Stomach (tissue), 9 donors: ENCODE measurements around the gene MAP3K14. TPM values are rescaled to one million over a fixed set of nuclear protein-coding genes. Genes with fewer than 3 reads are reported as not detected.

Experiments
- DNase-seq, 2 donors: peaks; one replicate each; pipeline versions ENCODE4 v3.0.0 to v3.0.0-alpha.2; 2013 to 2019
- H3K27ac ChIP-seq, 5 donors: fragments of 200-600 bp in 4 of 5; sonication (generic) in 4 of 5; one replicate each; pipeline ENCODE4 v1.5.1; 2013 to 2019; ENCODE audit warnings: mild to moderate bottlenecking in 1 of 5, moderate library complexity in 1 of 5
- H3K27me3 ChIP-seq, 3 donors: fragments of 200-600 bp; sonication (generic); one replicate each; pipeline ENCODE4 v1.5.1; 2017 to 2019; ENCODE audit warnings: mixed run types in 1 of 3
- H3K36me3 ChIP-seq, 4 donors: fragments of 200-600 bp; sonication (generic); 1 replicate in 3 of 4; 2 replicates in 1 of 4; pipeline ENCODE4 v1.5.1; 2016 to 2019
- H3K4me1 ChIP-seq, 4 donors: fragments of 200-600 bp; sonication (generic); one replicate each; pipeline ENCODE4 v1.5.1; 2016 to 2019
- H3K4me3 ChIP-seq, 4 donors: fragments of 200-600 bp; sonication (generic) in 3 of 4; one replicate each; pipeline ENCODE4 v1.5.1; 2016 to 2019; ENCODE audit warnings: mild to moderate bottlenecking in 1 of 4
- H3K9me3 ChIP-seq, 4 donors: fragments of 200-600 bp; sonication (generic); one replicate each; pipeline ENCODE4 v1.5.1; 2016 to 2019
- CTCF ChIP-seq, 7 experiments: fragments of 450-650 bp in 4 of 7; fragments of 200-600 bp in 3 of 7; sonication (generic) in 3 of 7; IDR thresholded peaks; one replicate each; pipeline ENCODE4 v1.5.1; 2016 to 2019; ENCODE audit warnings: antibody characterized with exemption in 7 of 7, control low read depth in 2 of 7, mild to moderate bottlenecking in 1 of 7
- EP300 ChIP-seq: sonication (generic); formaldehyde crosslinking; IDR thresholded peaks from one replicate; pipeline ENCODE4 v1.6.1; 2017; ENCODE audit warnings: antibody characterized with exemption
- POLR2A ChIP-seq, 4 donors: fragments of 450-650 bp; IDR thresholded peaks; one replicate each; pipeline ENCODE4 v1.6.1; 2016; ENCODE audit warnings: antibody characterized with exemption in 4 of 4, control low read depth in 2 of 4, mild to moderate bottlenecking in 1 of 4, moderate library complexity in 1 of 4
- POLR2AphosphoS5 ChIP-seq, 3 donors: sonication (generic); formaldehyde crosslinking; IDR thresholded peaks; one replicate each; pipeline ENCODE4 v1.6.1; 2016; ENCODE audit warnings: antibody characterized with exemption in 3 of 3
- WGBS, 5 donors: extraction: QIAGEN DNeasy Blood & Tissue Kit in 3 of 5; methylation state at CpG; one replicate each; pipeline versions ENCODE4 v1.1.5 to v1.1.7; 2013 to 2018; 5-methylcytosine and 5-hydroxymethylcytosine counted together
- intact Hi-C: fragments of 100-400 bp; cut with DNase I; formaldehyde crosslinking; loops from one replicate; pipeline ENCODE4 v1.15.1; 2023; ENCODE audit warnings: low total_unique reads
- polyA plus RNA-seq, 3 donors: library from polyadenylated mRNA; stranded (reverse); fragments of 200-250 nt; gene quantifications; one replicate each; pipeline ENCODE4 v1.2.3, GENCODE V29; 2013
- total RNA-seq, 5 donors: library from RNA; depleted of rRNA; stranded (reverse); fragments of >200 nt; gene quantifications; one replicate each; pipeline versions ENCODE4 v1.1.0 to v1.2.3, GENCODE V29; 2014 to 2016
- donor health status: healthy with polysubstance abuse.
- donor health status: Bipolar disorder and iron deficiency.
- donor health status: healthy.

The MAP3K14 gene
- total and polyA plus RNA-seq, 8 donors: 1.2 to 17.7 (median 8.1) TPM

- DNase-seq: no peak
- no peaks in the 10 kb centered on the region for H3K9me3 ChIP-seq
- 23 to 44% (median 27%) methylated on average over 7 of the region's 7 CpGs for WGBS, 5 donors
- H3K36me3 ChIP-seq: peaks cover 0 to 9% (median 0%) of the 10 kb centered on the region in 4 donors
- TF ChIP-seq CTCF (IDR thresholded peaks at IDR 0.05) (no peak), POLR2A (IDR thresholded peaks at IDR 0.05) (no peak), EP300 (no peak), POLR2AphosphoS5 (IDR thresholded peaks at IDR 0.05) (no peak)
- no peaks in the 10 kb centered on the region for H3K27me3 ChIP-seq
- H3K4me3 ChIP-seq: no peak overlapping the region
- intact Hi-C loops: no loop called here
- peaks cover 10 to 44% (median 27%) of the 10 kb centered on the region in 4 donors for H3K4me1 ChIP-seq
- peak overlapping the region in 1 of 5 donors; percentile 47 for H3K27ac ChIP-seq
Observed at GRCh38 chr17:45251931-45252330, 64.9 kb downstream of the MAP3K14 start.

DNA sequence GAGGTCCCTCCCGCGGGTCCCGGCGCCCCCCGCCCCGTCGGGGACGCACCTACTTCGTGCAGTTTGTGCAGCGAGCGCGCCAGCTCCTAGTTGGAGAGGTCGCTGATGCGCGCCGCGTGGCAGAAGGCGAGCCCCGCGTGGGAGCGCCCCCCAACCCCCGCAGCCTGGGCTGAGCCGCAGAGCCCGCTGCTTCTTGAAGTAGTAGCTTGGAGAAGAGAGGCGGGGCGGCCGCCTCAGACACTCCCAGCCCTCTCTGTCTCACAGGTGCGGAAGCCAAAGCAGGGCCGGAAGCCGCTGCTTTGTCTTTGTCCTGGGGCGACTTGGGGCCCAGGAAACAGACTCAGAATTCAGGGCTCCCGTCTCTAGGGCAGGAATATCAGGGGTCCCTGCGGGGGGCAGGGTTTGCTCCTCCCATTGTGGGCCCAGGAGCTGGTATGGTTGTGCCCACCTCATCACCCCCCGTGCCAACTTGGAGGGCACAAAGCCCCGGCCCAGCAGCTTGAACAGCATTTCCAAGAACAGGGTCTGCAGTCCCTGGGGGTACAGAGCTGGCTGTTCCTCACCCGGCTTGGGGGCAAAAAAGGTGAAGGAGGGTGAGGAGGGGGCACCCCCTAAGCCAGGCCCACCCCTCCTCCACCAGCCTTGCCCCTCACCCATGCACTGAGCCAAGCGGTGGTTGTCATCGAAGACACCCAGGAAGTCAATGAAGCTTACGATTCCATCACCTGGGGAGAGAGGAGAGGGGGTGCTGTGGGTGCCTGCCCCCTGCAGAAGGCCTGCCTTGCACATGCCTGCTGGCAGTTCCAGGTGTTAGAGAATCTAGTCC lies 68.5 kb downstream of the MAP3K14 start:
- H3K4me1 ChIP-seq: peaks cover 9 to 68% (median 35%) of the 10 kb centered on the region in 4 donors
- H3K4me3 ChIP-seq: peak overlapping the region; percentile 55 to 64 (median 56)
- H3K27me3 ChIP-seq: no peaks in the 10 kb centered on the region
- TF ChIP-seq POLR2AphosphoS5 (IDR thresholded peaks at IDR 0.05): peak in 1 of 3 donors; percentile 15
- TF ChIP-seq POLR2A (IDR thresholded peaks at IDR 0.05): peak in 1 of 4 donors; percentile 1
- TF ChIP-seq CTCF (IDR thresholded peaks at IDR 0.05): no peak
- H3K36me3 ChIP-seq: peaks cover 3 to 42% (median 30%) of the 10 kb centered on the region in 4 donors
- intact Hi-C loops: no loop called here
- no peaks in the 10 kb centered on the region for H3K9me3 ChIP-seq
- DNase-seq: peak; percentile 76 to 85
- H3K27ac ChIP-seq: peak overlapping the region; percentile 85 to 93 (median 88)
- 9 to 14% (median 13%) methylated on average over 32 to 39 of the region's 39 CpGs for WGBS, 5 donors

- Histone ChIP-seq H3K27me3 (no peaks in the 10 kb centered on the region), H3K27ac (peak overlapping the region; percentile 85 to 93 (median 88)), H3K4me3 (peak overlapping the region; percentile 55 to 64 (median 56)), H3K36me3 (peaks cover 3 to 49% (median 35%) of the 10 kb centered on the region in 4 donors), H3K4me1 (peaks cover 9 to 63% (median 35%) of the 10 kb centered on the region in 4 donors), H3K9me3 (no peaks in the 10 kb centered on the region)
- intact Hi-C loops: no loop called here
- peak; percentile 97 to 98 for DNase-seq
- TF ChIP-seq EP300 (no peak), POLR2A (IDR thresholded peaks at IDR 0.05) (peak in 1 of 4 donors; percentile 90), CTCF (IDR thresholded peaks at IDR 0.05) (no peak), POLR2AphosphoS5 (IDR thresholded peaks at IDR 0.05) (peak in 2 of 3 donors; percentile 59 to 80)
- 0 to 1% (median 1%) methylated on average over 31 to 61 of the region's 61 CpGs for WGBS, 5 donors
Observed at GRCh38 chr17:45247429-45248131, 69.2 kb downstream of the MAP3K14 start.

DNA sequence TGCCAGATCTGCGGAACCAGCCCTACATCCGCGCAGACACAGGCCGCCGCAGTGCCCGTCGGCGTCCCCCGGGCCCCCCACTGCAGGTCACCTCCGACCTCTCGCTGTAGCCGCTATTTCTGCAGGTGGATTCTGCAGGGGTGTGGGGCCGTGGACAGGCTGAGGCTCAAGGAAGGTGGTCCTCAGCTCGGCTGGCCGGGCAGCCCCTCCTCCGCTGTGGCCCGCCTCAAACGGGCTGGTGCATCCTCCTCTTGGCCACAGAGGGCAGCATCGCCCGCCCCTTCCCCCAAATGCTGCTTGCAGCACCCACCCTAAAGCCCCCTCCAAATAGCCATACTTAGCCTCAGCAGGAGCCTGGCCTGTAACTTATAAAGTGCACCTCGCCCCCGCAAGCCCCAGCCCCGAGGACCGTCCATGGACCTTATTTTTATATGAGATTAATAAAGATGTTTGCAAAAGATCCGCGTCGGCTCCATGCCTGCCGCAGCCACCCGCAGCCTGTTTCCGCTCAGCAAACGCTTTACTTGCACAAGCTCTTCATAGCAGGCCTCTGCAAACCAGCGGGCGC lies 69.9 kb downstream of the MAP3K14 start:
- peak in 1 of 7 experiments; percentile 22 for TF ChIP-seq CTCF (IDR thresholded peaks at IDR 0.05)
- TF ChIP-seq POLR2AphosphoS5 (IDR thresholded peaks at IDR 0.05): no peak
- WGBS, 5 donors: 11 to 21% (median 14%) methylated on average over 20 to 33 of the region's 33 CpGs
- peaks cover 9 to 59% (median 33%) of the 10 kb centered on the region in 4 donors for H3K4me1 ChIP-seq
- peak overlapping the region; percentile 55 to 64 (median 56) for H3K4me3 ChIP-seq
- peak in 1 of 2 donors; percentile 73 for DNase-seq
- no peaks in the 10 kb centered on the region for H3K9me3 ChIP-seq
- H3K36me3 ChIP-seq: peaks cover 3 to 56% (median 39%) of the 10 kb centered on the region in 4 donors
- peaks cover 0 to 3% (median 0%) of the 10 kb centered on the region in 3 donors for H3K27me3 ChIP-seq
- H3K27ac ChIP-seq: peak overlapping the region; percentile 85 to 93 (median 88)
- intact Hi-C loops: no loop called here
